Activated naive CD4-positive, alpha-beta T cell treated with anti-CD3 and anti-CD28 coated beads, Interleukin-2, amount 50 U/mL, for 16 hours (primary cell): ENCODE measurements around the gene NHLH1.

Source experiments
- DNase-seq: peaks from one replicate; pipeline ENCODE4 v3.0.0-alpha.2; 2020

Gene NHLH1

GRCh38 chr1:160366731-160367515 lies at the start of gene NHLH1:
Gene NHLH1, plus strand, starts transcription at chr1:160367071. Its CDS starts 3,661 bp downstream, at chr1:160370732.
- DNase-seq, result no peak

DNA sequence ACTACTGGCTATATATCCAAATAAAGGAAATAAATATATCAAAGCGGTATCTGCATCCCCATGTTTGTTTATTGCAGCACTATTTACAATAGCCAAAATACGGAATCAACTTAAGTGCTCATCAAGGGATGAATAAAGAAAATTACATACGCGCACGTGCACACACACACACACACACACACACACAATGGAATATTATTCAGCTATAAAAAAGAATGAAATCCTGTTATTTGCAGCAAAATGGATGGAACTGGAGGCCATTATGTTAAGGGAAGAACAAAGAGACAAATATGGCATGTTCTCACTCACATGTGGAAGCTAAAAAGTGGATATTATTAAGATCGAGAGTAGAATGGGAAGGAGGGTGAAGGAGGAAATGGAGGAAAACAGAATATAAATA lies 44.0 kb upstream of the NHLH1 start:
- DNase-seq, result no peak

- DNase-seq, result no peak
Measured at GRCh38 chr1:160325252-160325651, 41.6 kb upstream of the NHLH1 start.

GRCh38 chr1:160326418-160326817 lies 40.5 kb upstream of the NHLH1 start:
- DNase-seq, result no peak

DNA sequence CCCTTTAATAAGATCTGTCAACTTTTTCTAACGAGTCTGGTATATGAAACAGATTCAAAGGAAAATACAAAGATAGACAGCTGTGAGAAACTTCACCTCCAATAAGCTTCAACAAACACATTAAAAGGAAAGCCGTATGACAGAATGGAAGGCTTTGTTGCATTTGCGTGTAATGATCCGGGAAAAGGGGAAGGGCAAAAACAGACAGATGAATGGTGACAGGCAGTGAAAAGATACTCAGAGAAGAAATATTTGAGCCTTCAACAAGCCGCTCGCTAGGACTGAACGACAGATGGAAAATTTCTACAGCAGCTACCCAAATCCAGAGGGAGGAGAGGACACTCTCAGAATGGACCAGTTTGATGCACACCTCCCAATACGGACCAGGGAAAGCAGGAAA lies 38.7 kb upstream of the NHLH1 start:
- no peak for DNase-seq

DNA sequence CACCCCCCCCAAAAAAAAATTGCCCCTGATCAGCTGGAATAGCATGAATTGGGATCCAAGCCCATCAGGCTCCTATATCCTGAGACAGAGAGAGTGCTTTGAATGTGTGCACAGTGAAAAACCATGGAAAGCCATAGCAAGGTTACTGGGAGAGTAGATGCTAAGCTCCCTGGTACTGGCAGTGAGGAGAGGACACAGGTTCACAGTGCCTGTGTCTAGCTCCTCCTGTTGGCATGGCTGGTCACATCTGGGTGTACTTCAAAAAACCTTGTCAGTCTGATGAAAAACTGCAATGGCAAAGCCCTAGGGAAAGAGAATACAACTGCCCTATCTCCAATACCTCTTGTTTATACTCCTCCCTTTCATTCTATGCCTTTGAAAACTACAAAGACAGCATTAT lies 36.8 kb upstream of the NHLH1 start:
- no peak for DNase-seq

GRCh38 chr1:160332516-160332915 lies 34.4 kb upstream of the NHLH1 start:
- no peak for DNase-seq

DNA sequence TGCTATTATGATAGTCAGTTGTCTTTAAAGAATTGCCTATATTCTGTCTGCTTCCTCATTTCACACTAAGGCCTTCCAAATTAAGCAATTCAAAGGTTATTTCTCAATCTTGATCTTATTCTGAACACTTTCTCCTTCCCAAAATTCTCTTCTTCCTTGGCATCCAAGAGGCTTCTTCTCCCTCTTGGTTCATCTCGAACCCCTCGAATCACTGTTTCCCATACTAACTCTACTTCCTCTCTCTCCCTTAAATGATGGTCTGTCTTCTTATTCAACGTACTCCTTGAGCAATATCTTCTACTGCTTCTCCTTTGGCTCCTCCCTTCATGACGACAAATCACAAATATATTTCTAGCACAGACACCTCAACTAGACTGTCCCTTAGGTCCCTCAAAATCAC lies 28.3 kb upstream of the NHLH1 start:
- DNase-seq, result no peak

DNA sequence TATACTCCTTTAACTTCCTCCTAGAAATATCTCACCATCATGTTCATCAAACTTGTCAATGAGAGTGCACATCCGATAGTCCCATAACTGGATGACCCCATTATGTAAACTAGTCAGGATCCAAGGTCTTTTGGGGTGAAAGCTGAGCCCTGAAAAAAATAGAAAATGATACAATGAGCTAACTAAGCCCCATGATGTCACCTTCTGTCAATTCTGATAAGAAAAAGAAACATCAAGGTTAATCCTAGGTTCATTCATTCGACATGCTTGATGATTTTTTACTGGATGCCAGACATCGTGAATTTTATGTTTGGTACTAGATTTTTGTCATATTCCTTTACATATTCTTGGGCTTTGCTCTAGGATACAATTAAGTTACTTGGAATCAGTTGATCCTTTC lies 26.7 kb upstream of the NHLH1 start:
- DNase-seq, result no peak

DNA sequence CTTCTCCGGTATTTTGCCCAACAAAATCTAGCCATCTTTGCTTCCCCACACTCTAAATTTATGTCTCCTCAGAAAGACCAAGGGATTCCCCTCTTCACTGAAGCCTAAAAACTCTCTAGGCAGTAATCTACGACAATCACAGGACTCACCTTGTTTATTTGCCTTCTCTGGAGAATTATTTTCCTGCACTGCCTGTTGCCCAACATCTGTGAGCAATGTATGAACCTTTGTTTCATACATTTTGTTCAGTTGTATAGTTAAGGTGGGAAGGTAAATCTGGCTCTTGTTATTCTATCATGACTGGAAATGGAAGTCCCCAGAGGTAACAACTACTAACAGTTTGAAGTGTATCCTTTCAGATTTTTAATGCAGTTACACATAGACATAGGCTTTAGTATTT lies 26.0 kb upstream of the NHLH1 start:
- DNase-seq, result no peak

DNA sequence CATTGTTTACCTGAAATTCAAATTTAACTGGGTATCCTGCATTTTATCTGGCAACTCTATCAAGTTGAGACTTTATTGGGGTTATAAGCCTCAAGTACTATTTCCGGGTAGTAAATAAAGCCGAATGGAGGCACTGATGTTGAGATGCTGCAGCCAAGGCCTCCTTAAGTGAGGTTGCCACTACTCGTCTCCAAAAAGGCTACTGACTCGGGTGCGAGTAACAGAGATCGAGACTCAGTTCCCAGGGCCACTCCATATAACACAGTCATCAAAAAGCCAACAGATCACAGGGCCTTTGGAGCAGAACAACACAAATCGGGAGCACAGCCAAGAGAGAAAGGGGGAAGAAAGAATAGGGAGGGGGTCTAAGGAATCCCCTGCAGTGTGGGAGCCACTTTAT lies 24.3 kb upstream of the NHLH1 start:
- DNase-seq, result no peak

DNA sequence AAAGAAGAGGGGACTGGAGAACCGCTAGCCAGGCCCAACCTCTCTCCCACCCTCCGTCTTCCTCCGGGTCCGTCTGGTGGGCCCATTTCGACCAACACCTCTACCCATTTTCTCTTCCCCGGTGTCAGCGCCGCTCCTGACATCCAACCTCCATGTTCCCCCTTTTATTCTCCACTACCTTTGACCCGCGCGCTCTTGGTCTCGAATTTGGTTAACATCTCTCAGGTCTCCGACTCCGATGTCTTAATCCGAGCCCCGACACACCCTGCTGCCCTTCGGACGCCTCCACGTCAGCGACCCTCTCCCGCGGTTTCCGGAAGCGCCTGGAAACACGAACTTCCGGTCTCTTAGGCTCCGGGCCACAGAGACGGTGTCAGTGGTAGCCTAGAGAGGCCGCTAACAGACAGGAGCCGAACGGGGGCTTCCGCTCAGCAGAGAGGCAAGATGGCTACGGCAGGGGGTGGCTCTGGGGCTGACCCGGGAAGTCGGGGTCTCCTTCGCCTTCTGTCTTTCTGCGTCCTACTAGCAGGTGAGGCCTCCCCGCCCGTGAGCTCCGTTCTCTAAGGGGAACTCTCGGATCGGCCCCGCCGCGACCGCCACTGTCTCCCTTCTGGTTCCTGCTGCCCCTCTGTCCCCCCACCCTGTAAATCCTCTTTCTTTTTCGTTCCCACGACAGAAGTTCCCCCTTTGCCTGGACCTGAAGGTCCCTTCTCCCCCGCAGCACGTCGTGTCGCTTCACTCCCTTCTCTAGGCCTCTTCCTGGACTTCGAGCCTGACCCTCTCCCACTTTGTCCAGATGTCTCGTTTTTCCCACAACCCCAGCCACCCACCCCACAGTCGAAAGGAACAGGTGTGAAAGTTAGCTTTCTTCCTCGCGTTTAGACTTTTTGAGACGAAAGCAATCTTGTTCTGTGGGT lies 23.7 kb upstream of the NHLH1 start, which contains the start of the genes COPA and NCSTN:
Gene COPA, minus strand, starts transcription at position 298 of the 917 bp plus-strand sequence. Its CDS starts 80 bp downstream, at position 218.
Gene NCSTN, plus strand, starts transcription at position 431 of the 917 bp plus-strand sequence. Its CDS starts 14 bp downstream, at position 445.
- peak; percentile 88 for DNase-seq

DNA sequence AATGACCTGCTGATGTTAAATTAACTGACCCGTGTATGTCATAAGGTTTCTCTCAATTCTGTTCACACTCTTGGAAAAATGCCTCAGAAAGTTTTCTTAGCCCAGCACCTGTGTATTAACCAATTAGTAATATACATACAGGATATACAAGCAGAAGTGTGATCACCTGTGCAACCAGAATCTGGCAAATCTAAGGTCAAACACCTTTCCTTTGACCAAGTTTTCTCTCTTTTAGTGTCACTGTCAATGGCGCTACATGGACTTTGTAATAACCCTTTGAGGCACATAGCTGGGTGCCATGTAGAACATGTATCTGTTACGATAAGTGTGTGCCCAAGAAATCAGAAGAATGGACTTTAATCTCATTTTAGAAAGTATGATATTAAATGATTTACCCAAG lies 22.6 kb upstream of the NHLH1 start:
- DNase-seq, result no peak

- DNase-seq, result no peak
Measured at GRCh38 chr1:160344936-160345335, 21.9 kb upstream of the NHLH1 start.

GRCh38 chr1:160346463-160346862 lies 20.4 kb upstream of the NHLH1 start:
- DNase-seq, result no peak

DNA sequence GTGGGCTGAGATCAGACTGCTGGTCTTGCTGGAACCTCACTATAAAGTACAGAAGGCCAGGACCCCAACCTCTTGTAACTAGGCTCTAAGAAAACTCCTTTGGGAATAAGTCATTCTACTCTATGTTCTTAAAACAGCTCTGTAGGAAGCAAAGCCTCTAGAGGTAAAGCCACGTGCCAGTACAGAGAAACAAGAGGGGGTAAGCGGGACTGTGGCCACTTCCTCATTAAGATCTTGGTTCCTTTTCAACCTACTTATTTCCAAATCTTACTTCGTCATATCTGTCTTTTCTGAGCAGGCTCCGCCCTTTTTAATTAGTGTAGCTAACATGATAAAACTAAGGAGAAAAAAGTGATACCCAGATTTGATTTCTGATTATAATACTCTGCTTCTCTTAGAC lies 19.9 kb upstream of the NHLH1 start:
- no peak for DNase-seq

GRCh38 chr1:160351629-160352028 lies 15.2 kb upstream of the NHLH1 start:
- DNase-seq, result no peak

DNA sequence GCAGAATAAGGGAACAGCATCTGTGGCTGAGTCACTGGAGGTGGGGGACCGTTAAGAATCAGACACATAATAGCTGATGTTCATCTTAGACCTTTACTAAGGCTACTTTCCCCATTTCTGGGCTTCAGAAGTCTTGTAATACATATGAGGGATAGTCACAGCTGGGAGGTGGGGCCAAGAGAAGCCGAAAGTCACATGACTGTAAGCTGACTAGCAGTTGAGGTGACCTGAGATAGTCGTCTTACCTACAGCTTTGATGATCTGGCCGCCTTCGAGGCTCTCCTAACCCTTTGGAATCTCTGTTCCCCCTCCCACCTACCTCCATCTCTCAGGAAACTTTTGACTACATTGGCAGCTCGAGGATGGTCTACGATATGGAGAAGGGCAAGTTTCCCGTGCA lies 14.3 kb upstream of the NHLH1 start:
- no peak for DNase-seq

DNA sequence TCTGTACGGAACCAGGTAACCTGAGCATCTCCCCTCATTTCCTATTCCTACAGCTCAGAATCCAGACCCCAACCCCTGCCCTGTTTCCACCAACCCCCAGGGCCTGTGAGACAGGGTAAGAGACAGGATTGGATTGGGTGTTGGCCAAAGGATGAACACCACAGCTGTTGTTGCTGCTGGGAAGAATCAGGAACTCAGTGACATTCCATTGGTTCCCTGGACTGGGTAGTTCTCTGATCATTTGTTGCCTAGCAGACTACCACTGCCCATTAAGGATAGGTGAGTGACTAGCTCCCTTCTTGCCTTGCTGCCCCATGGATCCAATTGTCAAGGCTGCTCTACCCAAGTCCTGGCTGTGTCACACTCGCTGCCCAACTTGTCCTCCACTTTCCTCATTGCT lies 13.6 kb upstream of the NHLH1 start:
- DNase-seq, result no peak

DNA sequence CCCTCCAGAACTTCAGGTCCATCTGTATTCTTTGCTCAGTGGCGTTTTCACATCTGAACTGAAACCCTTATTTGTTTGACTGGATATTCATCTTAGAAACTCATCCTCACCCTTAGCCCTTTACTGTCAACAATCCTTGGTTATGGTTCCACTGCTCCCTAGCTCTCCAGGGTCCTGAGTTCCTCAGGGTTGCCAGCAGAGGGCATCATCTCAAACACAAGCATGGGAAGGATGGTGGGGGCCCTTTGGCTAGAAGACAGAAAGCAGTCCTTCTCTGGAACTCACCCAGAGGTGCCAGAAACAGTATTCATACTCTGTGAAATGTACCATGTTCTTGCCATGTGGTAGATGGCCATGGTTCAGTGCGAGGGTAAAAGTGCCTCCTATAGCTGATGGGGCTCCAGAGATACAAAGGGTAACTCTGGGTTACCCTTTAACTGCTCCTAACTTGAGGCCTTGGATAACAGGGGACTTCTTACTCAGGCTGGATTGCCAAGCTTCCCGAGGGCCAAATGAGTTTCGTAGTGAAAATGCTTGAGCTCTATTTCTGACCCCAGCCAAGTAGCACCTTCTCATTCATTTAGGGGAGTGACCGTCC lies 12.4 kb upstream of the NHLH1 start:
- DNase-seq, result no peak

DNA sequence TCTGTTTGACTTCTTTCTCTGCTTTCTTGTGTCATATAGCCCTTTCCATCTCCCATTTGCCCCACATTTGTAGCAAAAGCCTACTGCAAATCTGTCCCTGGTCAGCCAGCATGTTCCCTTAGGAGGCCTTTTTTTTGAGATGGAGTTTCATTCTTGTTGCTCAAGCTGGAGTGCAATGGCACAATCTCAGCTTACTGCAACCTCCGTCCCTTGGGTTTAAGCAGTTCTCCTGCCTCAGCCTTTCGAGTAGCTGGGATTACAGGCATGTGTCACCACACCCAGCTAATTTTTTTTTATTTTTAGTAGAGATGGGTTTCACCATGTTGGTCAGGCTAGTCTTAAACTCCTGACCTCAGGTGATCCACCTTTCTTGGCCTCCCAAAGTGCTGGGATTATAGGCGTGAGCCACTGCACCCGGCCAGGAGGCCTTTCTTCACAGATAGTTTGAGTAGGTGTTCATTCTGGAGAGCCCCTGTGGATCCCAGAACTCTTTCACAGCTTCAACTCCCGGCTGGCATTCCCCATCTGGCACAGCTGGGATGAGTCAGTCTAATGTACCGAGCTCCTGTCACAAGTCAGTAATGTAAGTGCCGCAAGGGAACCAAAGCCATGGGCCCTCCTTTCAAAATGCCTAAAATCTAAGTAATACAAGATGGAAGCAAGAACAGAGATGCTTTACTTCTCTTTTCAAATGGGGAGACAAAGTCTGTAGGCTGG lies 9.4 kb upstream of the NHLH1 start:
- no peak for DNase-seq

DNA sequence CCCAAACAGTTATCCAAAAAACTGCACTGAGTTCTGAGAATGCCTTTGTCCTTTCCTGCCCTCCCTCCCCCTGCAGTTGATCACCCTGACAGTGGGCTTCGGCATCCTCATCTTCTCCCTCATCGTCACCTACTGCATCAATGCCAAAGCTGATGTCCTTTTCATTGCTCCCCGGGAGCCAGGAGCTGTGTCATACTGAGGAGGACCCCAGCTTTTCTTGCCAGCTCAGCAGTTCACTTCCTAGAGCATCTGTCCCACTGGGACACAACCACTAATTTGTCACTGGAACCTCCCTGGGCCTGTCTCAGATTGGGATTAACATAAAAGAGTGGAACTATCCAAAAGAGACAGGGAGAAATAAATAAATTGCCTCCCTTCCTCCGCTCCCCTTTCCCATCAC lies 8.8 kb upstream of the NHLH1 start:
- DNase-seq, result no peak
